HCT116 (cell line): ENCODE data around the gene C1orf167. TPM values are rescaled to one million over a fixed set of nuclear protein-coding genes. Genes with fewer than 3 reads are reported as not detected.

Experiments used
- ATAC-seq: fragments of 200-7000 bp; cut with Tn5 transposase; 2 replicates; pipeline ENCODE4 v1.9.1; 2020; ENCODE audit warnings: mild to moderate bottlenecking, moderate library complexity
- BruUV-seq: library from RNA; stranded (reverse); fragments of 400-500 nt; replicated peaks from 2 replicates; lab custom pipeline; 2021; lab: Mats Ljungman, UMichigan
- CTCF ChIA-PET: fragments of 300-600 bp; sonication (Branson Sonifier 250); formaldehyde crosslinking; loops from one replicate; lab custom pipeline; 2021; ENCODE audit warnings: antibody characterized with exemption; lab: Charles Lee
- POLR2A ChIA-PET: fragments of 300-600, 350-600 bp; sonication (Branson Sonifier 250); formaldehyde crosslinking; loops from one replicate; lab custom pipeline; 2021; ENCODE audit warnings: antibody characterized with exemption; lab: Charles Lee
- RAD21 ChIA-PET, 2 experiments: fragments of 300-600 bp; sonication (Branson Sonifier 250); formaldehyde crosslinking; loops; one replicate each; lab custom pipeline; 2023; ENCODE audit warnings: low total read pairs in 2 of 2; ENCODE audit not compliant: uncharacterized antibody in 2 of 2, unreplicated experiment in 2 of 2, low non-redundant PET in 1 of 2; lab: Charles Lee
- DNase-seq: peaks from one replicate; pipeline ENCODE4 v3.0.0-alpha.2; 2010; ENCODE audit warnings: low read depth, low spot score
- H2AFZ ChIP-seq: fragments of 200-600 bp; shearing (Covaris generic), sonication (generic); 2 replicates; pipeline ENCODE4 v1.6.1; 2017; ENCODE audit warnings: low read depth, mixed run types, mixed read lengths, antibody characterized with exemption, low read length; ENCODE audit not compliant: poor library complexity, severe bottlenecking
- H3K27ac ChIP-seq: 2 replicates; pipeline ENCODE4 v1.5.1; 2012; ENCODE audit warnings: low read depth, low read length
- H3K27me3 ChIP-seq: fragments of 200-600 bp; sonication (generic); 2 replicates; pipeline ENCODE4 v1.6.1; 2016; ENCODE audit warnings: mixed run types, low read length, mixed read lengths; ENCODE audit not compliant: insufficient read depth
- H3K36me3 ChIP-seq, 2 experiments: fragments of 200-500 bp in 1 of 2; fragments of 200-600 bp in 1 of 2; sonication (Bioruptor generic) in 1 of 2; sonication (generic) in 1 of 2; 2 replicates each; pipeline versions ENCODE4 v1.5.1 to v1.6.1; 2014 to 2016; ENCODE audit warnings: low read length in 2 of 2, inconsistent platforms in 1 of 2, mixed read lengths in 1 of 2, mixed run types in 1 of 2; ENCODE audit not compliant: insufficient read depth in 2 of 2, control insufficient read depth in 1 of 2
- H3K4me1 ChIP-seq, 2 experiments: fragments of 200-600 bp in 1 of 2; sonication (generic) in 1 of 2; 2 replicates each; pipeline versions ENCODE4 v1.5.1 to v1.6.1; 2012 to 2017; ENCODE audit warnings: low read length in 2 of 2, inconsistent platforms in 1 of 2, mild to moderate bottlenecking in 1 of 2, mixed read lengths in 1 of 2, mixed run types in 1 of 2, moderate library complexity in 1 of 2; ENCODE audit not compliant: insufficient read depth in 2 of 2, control insufficient read depth in 1 of 2
- H3K4me2 ChIP-seq: fragments of 200-600 bp; sonication (generic); 2 replicates; pipeline ENCODE4 v1.6.1; 2017; ENCODE audit warnings: mixed run types, low read length, mixed read lengths
- H3K4me3 ChIP-seq, 2 experiments: fragments of 200-600 bp in 1 of 2; sonication (generic) in 1 of 2; replicated peaks in 1 of 2; 2 replicates each; pipeline ENCODE4 v1.5.1; 2011 to 2016; ENCODE audit warnings: low read length in 2 of 2, control low read depth in 1 of 2, low read depth in 1 of 2, mild to moderate bottlenecking in 1 of 2, mixed read lengths in 1 of 2, mixed run types in 1 of 2
- H3K79me2 ChIP-seq: fragments of 200-600 bp; sonication (generic); 2 replicates; pipeline ENCODE4 v1.6.1; 2017; ENCODE audit warnings: mild to moderate bottlenecking, mixed run types, low read length, moderate library complexity, mixed read lengths; ENCODE audit not compliant: insufficient read depth
- H3K9ac ChIP-seq: fragments of 200-600 bp; sonication (generic); 2 replicates; pipeline ENCODE4 v1.6.1; 2016; ENCODE audit warnings: low read length, mixed read lengths
- H3K9me2 ChIP-seq: fragments of 200-600 bp; sonication (generic), shearing (Covaris generic); 2 replicates; pipeline ENCODE4 v1.6.1; 2017; ENCODE audit warnings: mixed run types, mild to moderate bottlenecking, moderate library complexity; ENCODE audit not compliant: insufficient read depth
- H3K9me3 ChIP-seq, 2 experiments: fragments of 200-500 bp in 1 of 2; fragments of 200-600 bp in 1 of 2; sonication (Bioruptor generic) in 1 of 2; sonication (generic) in 1 of 2; 2 replicates each; pipeline ENCODE4 v1.6.1; 2014 to 2017; ENCODE audit warnings: low read length in 2 of 2, mixed read lengths in 2 of 2, inconsistent platforms in 1 of 2, low read depth in 1 of 2, mild to moderate bottlenecking in 1 of 2, mixed run types in 1 of 2, moderate library complexity in 1 of 2; ENCODE audit not compliant: control insufficient read depth in 1 of 2, insufficient read depth in 1 of 2
- H4K20me1 ChIP-seq: fragments of 200-600 bp; sonication (generic), shearing (Covaris generic); 2 replicates; pipeline ENCODE4 v1.6.1; 2017; ENCODE audit warnings: mixed run types, mild to moderate bottlenecking, moderate library complexity; ENCODE audit not compliant: insufficient read depth
- CBX3 ChIP-seq: IDR thresholded peaks from 2 replicates; pipeline ENCODE4 v1.6.1; 2012; ENCODE audit warnings: low read depth
- EGR1 ChIP-seq: IDR thresholded peaks from 2 replicates; pipeline ENCODE4 v1.6.1; 2012; ENCODE audit warnings: low read depth
- ELF1 ChIP-seq: IDR thresholded peaks from 2 replicates; pipeline ENCODE4 v1.6.1; 2012; ENCODE audit warnings: low read depth, borderline replicate concordance
- EZH2 ChIP-seq: fragments of 200-600 bp; sonication (generic); IDR thresholded peaks from 2 replicates; pipeline ENCODE4 v1.6.1; 2017; ENCODE audit warnings: antibody characterized with exemption, mixed run types
- FOSL1 ChIP-seq: IDR thresholded peaks from 2 replicates; pipeline ENCODE4 v1.6.1; 2012; ENCODE audit warnings: low read depth
- POLR2A ChIP-seq: IDR thresholded peaks from 2 replicates; pipeline ENCODE4 v1.7.0; 2011; ENCODE audit warnings: borderline replicate concordance; ENCODE audit not compliant: insufficient read depth, insufficient read length; ENCODE audit errors: extremely low read depth
- RAD21 ChIP-seq: IDR thresholded peaks from 2 replicates; pipeline ENCODE4 v1.6.1; 2012; ENCODE audit warnings: low read depth, mild to moderate bottlenecking
- SP1 ChIP-seq: IDR thresholded peaks from 2 replicates; pipeline ENCODE4 v1.6.1; 2012; ENCODE audit warnings: low read depth
- TCF7L2 ChIP-seq: IDR thresholded peaks from 2 replicates; pipeline ENCODE4 v1.7.0; 2011; ENCODE audit warnings: borderline replicate concordance, inconsistent platforms; ENCODE audit not compliant: insufficient read depth, insufficient read length; ENCODE audit errors: extremely low read depth
- ZFX ChIP-seq: fragments of 450-650 bp; IDR thresholded peaks from 2 replicates; pipeline ENCODE4 v1.6.1; 2017
- intact Hi-C: fragments of 100-400 bp; cut with micrococcal nuclease; formaldehyde crosslinking; loops from 2 replicates; pipeline ENCODE4 v1.10.0; 2022
- total RNA-seq: library from RNA; stranded (reverse); gene quantifications from one replicate; pipeline ENCODE4 v1.2.1, GENCODE V29; 2021; ENCODE audit not compliant: unreplicated experiment
- TF ChIP-seq, protein P1 (sequence below), 3 experiments: fragments of 200-600 bp in 1 of 3; sonication (generic) in 1 of 3; IDR thresholded peaks in 2 of 3; conservative IDR thresholded peaks in 1 of 3; 2 replicates each; pipeline ENCODE4 v1.5.1; 2012 to 2017; ENCODE audit warnings: low read depth in 2 of 3, low read length in 2 of 3, antibody characterized with exemption in 1 of 3, borderline replicate concordance in 1 of 3, control low read depth in 1 of 3, mild to moderate bottlenecking in 1 of 3, mixed read lengths in 1 of 3, mixed run types in 1 of 3, moderate library complexity in 1 of 3; ENCODE audit not compliant: insufficient read depth in 1 of 3
- TF ChIP-seq, protein P2 (sequence below): IDR thresholded peaks from 2 replicates; pipeline ENCODE4 v1.6.1; 2011; ENCODE audit warnings: mild to moderate bottlenecking, low read length, moderate library complexity; ENCODE audit not compliant: insufficient replicate concordance; ENCODE audit errors: extremely low read depth
- TF ChIP-seq, protein P3 (sequence below): IDR thresholded peaks from 2 replicates; pipeline ENCODE4 v1.6.1; 2012; ENCODE audit warnings: low read depth

Gene C1orf167
- total RNA-seq, 1 experiment from 2014 or later: 0.12 TPM

DNA sequence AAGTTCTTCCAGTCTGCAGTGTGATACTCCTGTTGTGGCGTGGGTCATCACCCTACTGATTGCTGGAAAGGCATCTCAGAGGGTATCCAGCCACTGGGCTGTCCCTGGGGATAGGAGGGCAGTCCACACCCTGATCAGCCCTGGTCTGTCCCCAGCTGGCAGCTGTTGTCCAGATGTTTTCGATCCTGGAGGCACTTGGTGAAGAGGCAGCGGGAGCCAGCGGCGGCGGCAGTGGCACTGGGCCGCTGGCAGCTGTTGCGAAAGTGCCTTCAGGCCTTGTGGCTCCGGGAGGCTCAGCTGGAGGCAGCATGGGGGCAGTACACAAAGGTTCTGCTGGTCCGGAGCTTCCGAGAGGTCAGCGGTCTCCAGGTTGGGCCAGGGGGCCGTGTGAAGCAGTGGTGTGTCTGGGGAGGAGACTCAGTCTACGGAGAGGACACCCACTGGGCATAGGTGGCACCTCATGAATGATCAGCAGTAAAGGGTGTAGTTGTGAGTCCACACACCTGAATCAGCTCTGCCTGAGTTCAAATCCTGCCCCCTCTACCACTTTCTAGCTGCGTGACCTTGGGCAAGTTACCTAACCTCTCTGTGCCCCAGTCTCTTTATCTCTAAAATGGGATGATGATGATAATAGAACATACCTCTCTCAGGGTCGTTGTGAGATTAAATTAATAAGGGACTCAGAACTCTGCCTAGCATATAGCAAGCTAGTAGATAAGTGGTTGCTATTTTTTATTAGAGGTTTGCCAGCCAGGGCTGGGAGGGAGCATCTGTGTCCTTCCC lies 6.1 kb downstream of the C1orf167 start (continued):
- TF ChIP-seq, protein P1, sequence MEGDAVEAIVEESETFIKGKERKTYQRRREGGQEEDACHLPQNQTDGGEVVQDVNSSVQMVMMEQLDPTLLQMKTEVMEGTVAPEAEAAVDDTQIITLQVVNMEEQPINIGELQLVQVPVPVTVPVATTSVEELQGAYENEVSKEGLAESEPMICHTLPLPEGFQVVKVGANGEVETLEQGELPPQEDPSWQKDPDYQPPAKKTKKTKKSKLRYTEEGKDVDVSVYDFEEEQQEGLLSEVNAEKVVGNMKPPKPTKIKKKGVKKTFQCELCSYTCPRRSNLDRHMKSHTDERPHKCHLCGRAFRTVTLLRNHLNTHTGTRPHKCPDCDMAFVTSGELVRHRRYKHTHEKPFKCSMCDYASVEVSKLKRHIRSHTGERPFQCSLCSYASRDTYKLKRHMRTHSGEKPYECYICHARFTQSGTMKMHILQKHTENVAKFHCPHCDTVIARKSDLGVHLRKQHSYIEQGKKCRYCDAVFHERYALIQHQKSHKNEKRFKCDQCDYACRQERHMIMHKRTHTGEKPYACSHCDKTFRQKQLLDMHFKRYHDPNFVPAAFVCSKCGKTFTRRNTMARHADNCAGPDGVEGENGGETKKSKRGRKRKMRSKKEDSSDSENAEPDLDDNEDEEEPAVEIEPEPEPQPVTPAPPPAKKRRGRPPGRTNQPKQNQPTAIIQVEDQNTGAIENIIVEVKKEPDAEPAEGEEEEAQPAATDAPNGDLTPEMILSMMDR (IDR thresholded peaks at IDR 0.05 in 2 of 3, conservative IDR thresholded peaks at IDR 0.05 in 1 of 3; ENCODE audit: borderline replicate concordance in 1 of 3, insufficient read depth in 1 of 3, low read depth in 2 of 3, low read length in 2 of 3): no peak
- no peak for TF ChIP-seq TCF7L2
- TF ChIP-seq ZFX: no peak
- TF ChIP-seq, protein P2, sequence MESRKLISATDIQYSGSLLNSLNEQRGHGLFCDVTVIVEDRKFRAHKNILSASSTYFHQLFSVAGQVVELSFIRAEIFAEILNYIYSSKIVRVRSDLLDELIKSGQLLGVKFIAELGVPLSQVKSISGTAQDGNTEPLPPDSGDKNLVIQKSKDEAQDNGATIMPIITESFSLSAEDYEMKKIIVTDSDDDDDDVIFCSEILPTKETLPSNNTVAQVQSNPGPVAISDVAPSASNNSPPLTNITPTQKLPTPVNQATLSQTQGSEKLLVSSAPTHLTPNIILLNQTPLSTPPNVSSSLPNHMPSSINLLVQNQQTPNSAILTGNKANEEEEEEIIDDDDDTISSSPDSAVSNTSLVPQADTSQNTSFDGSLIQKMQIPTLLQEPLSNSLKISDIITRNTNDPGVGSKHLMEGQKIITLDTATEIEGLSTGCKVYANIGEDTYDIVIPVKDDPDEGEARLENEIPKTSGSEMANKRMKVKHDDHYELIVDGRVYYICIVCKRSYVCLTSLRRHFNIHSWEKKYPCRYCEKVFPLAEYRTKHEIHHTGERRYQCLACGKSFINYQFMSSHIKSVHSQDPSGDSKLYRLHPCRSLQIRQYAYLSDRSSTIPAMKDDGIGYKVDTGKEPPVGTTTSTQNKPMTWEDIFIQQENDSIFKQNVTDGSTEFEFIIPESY: no peak

DNA sequence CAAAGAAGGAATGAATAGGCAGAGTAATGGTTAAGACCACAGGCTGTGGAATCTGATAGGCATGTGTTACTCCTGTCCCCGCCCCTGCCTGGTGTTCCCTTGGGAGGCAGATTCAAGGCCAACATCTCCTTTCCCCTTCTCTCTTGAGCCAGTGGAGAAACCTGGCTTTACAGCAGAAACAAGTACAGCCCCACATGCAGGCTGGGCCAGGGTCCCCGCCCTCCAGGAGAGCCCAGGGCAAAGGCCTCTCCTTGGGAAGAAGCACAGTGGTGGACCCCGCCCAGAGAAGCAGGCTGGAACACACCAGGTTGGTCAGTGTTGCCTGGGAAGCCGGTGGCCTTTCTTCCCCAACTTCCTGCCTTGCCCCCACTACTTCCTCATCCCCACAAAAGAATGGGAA lies 6.8 kb downstream of the C1orf167 start:
- no TSS peak for BruUV-seq
- H3K27ac ChIP-seq: no peak overlapping the region
- CTCF ChIA-PET: no interaction called here
- DNase-seq (no peak), ATAC-seq (peak; percentile 33; the same call in 1 of the 2 replicates)
- H4K20me1 ChIP-seq: no peaks in the 10 kb centered on the region
- H3K9ac ChIP-seq: no peak overlapping the region
- H3K27me3 ChIP-seq: no peaks in the 10 kb centered on the region
- no peaks in the 10 kb centered on the region for H3K9me2 ChIP-seq
- H3K79me2 ChIP-seq: no peaks in the 10 kb centered on the region
- POLR2A ChIA-PET: no interaction called here
- no peak overlapping the region for H2AFZ ChIP-seq
- H3K9me3 ChIP-seq: no peaks in the 10 kb centered on the region
- H3K4me3 ChIP-seq: no peak overlapping the region
- H3K4me2 ChIP-seq: no peak overlapping the region
- RAD21 ChIA-PET: no interaction called here
- H3K36me3 ChIP-seq: no peaks in the 10 kb centered on the region
- H3K4me1 ChIP-seq: peaks cover 0 to 4% of the 10 kb centered on the region in 2 experiments; a peak in 1 of 4 replicates
- intact Hi-C loops: no loop called here
- TF ChIP-seq, protein P3, sequence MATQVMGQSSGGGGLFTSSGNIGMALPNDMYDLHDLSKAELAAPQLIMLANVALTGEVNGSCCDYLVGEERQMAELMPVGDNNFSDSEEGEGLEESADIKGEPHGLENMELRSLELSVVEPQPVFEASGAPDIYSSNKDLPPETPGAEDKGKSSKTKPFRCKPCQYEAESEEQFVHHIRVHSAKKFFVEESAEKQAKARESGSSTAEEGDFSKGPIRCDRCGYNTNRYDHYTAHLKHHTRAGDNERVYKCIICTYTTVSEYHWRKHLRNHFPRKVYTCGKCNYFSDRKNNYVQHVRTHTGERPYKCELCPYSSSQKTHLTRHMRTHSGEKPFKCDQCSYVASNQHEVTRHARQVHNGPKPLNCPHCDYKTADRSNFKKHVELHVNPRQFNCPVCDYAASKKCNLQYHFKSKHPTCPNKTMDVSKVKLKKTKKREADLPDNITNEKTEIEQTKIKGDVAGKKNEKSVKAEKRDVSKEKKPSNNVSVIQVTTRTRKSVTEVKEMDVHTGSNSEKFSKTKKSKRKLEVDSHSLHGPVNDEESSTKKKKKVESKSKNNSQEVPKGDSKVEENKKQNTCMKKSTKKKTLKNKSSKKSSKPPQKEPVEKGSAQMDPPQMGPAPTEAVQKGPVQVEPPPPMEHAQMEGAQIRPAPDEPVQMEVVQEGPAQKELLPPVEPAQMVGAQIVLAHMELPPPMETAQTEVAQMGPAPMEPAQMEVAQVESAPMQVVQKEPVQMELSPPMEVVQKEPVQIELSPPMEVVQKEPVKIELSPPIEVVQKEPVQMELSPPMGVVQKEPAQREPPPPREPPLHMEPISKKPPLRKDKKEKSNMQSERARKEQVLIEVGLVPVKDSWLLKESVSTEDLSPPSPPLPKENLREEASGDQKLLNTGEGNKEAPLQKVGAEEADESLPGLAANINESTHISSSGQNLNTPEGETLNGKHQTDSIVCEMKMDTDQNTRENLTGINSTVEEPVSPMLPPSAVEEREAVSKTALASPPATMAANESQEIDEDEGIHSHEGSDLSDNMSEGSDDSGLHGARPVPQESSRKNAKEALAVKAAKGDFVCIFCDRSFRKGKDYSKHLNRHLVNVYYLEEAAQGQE: no peak
- TF ChIP-seq CBX3 (no peak), RAD21 (no peak), EGR1 (no peak), TCF7L2 (no peak), ELF1 (no peak), POLR2A (no peak), FOSL1 (no peak), EZH2 (no peak), SP1 (no peak)
- TF ChIP-seq, protein P2: no peak
